Hepatocyte (in vitro differentiated cells): ENCODE results near the gene ANO2.

Experiments
- EZH2 ChIP-seq: fragments of 200-600 bp; sonication (generic); IDR thresholded peaks from 2 replicates; pipeline ENCODE4 v1.6.1; 2016; ENCODE audit warnings: antibody characterized with exemption, mild to moderate bottlenecking, borderline replicate concordance
- TF ChIP-seq, protein P1 (sequence below): fragments of 200-600 bp; sonication (generic); IDR thresholded peaks from 2 replicates; pipeline ENCODE4 v1.5.1; 2016; ENCODE audit warnings: antibody characterized with exemption, mild to moderate bottlenecking; ENCODE audit not compliant: poor library complexity

GRCh38 chr12:5778821-5779220, 166.2 kb downstream of the ANO2 start:
- TF ChIP-seq, protein P1, sequence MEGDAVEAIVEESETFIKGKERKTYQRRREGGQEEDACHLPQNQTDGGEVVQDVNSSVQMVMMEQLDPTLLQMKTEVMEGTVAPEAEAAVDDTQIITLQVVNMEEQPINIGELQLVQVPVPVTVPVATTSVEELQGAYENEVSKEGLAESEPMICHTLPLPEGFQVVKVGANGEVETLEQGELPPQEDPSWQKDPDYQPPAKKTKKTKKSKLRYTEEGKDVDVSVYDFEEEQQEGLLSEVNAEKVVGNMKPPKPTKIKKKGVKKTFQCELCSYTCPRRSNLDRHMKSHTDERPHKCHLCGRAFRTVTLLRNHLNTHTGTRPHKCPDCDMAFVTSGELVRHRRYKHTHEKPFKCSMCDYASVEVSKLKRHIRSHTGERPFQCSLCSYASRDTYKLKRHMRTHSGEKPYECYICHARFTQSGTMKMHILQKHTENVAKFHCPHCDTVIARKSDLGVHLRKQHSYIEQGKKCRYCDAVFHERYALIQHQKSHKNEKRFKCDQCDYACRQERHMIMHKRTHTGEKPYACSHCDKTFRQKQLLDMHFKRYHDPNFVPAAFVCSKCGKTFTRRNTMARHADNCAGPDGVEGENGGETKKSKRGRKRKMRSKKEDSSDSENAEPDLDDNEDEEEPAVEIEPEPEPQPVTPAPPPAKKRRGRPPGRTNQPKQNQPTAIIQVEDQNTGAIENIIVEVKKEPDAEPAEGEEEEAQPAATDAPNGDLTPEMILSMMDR = no peak
- TF ChIP-seq EZH2 = no peak
